Activated CD4-positive, alpha-beta memory T cell treated with anti-CD3 and anti-CD28 coated beads, Interleukin-2, amount 10 ng/mL, durations not matched to agents 7 days and 5 days (primary cell): ENCODE measurements around the gene SULT4A1. TPM values are rescaled to one million over a fixed set of nuclear protein-coding genes. Genes with fewer than 3 reads are reported as not detected.

ENCODE experiments used
- CTCF ChIA-PET: fragments of 350-600 bp; sonication (Branson Sonifier 250); formaldehyde crosslinking; loops from one replicate; lab custom pipeline; 2021; ENCODE audit warnings: antibody characterized with exemption, inconsistent platforms; lab: Charles Lee
- POLR2A ChIA-PET: fragments of 350-600 bp; sonication (Branson Sonifier 250); formaldehyde crosslinking; loops from one replicate; lab custom pipeline; 2021; ENCODE audit warnings: antibody characterized with exemption; lab: Charles Lee
- DNase-seq: peaks from one replicate; pipeline ENCODE4 v3.0.0-alpha.2; 2020
- H3K27ac Mint-ChIP-seq: one replicate; pipeline ENCODE4 v1.8.0; 2021; ENCODE audit warnings: mild to moderate bottlenecking, mixed read lengths
- H3K27me3 Mint-ChIP-seq: one replicate; pipeline ENCODE4 v1.8.0; 2021; ENCODE audit warnings: mixed read lengths
- H3K36me3 Mint-ChIP-seq: one replicate; pipeline ENCODE4 v1.8.0; 2021; ENCODE audit warnings: low read depth, mixed read lengths
- H3K4me1 Mint-ChIP-seq: one replicate; pipeline ENCODE4 v1.8.0; 2021; ENCODE audit warnings: mixed read lengths
- H3K4me3 Mint-ChIP-seq: one replicate; pipeline ENCODE4 v1.8.0; 2021; ENCODE audit warnings: mild to moderate bottlenecking, mixed read lengths
- H3K9me3 Mint-ChIP-seq: one replicate; pipeline ENCODE4 v1.8.0; 2021; ENCODE audit warnings: mixed read lengths
- total RNA-seq, 2 experiments: library from RNA; stranded (reverse); gene quantifications; one replicate each; pipeline ENCODE4 v1.2.3, GENCODE V29; 2021

The SULT4A1 gene
- total RNA-seq, 2 experiments from 2014 or later, result not detected

- Mint-ChIP-seq H3K9me3 (no peaks in the 10 kb centered on the region), H3K4me1 (no peaks in the 10 kb centered on the region), H3K27ac (no peak overlapping the region), H3K27me3 (peaks cover 9% of the 10 kb centered on the region), H3K36me3 (no peaks in the 10 kb centered on the region), H3K4me3 (no peak overlapping the region)
- DNase-seq, result no peak
- CTCF ChIA-PET, result interaction anchor here (1.0 kb wide), 1 partner anchor 32 kb away, joined by 3 read pairs; no protein-coding TSS in a partner anchor
- POLR2A ChIA-PET, result no interaction called here
These were observed 8.9 kb downstream of the SULT4A1 start for GRCh38 chr22:43853328-43853931.

- POLR2A ChIA-PET, result no interaction called here
- no peak overlapping the region for H3K27ac Mint-ChIP-seq
- peaks cover 9% of the 10 kb centered on the region for H3K27me3 Mint-ChIP-seq
- H3K36me3 Mint-ChIP-seq, result no peaks in the 10 kb centered on the region
- H3K4me1 Mint-ChIP-seq, result no peaks in the 10 kb centered on the region
- no peaks in the 10 kb centered on the region for H3K9me3 Mint-ChIP-seq
- H3K4me3 Mint-ChIP-seq, result no peak overlapping the region
- CTCF ChIA-PET, result interaction anchor here (1.0 kb wide), 1 partner anchor 33 kb away, joined by 3 read pairs; no protein-coding TSS in a partner anchor
- DNase-seq, result no peak
These were observed 9.6 kb downstream of the SULT4A1 start for GRCh38 chr22:43852573-43853327.

- DNase-seq, result no peak
- no peak overlapping the region for H3K27ac Mint-ChIP-seq
- no peaks in the 10 kb centered on the region for H3K36me3 Mint-ChIP-seq
- POLR2A ChIA-PET, result no interaction called here
- no peak overlapping the region for H3K4me3 Mint-ChIP-seq
- H3K4me1 Mint-ChIP-seq, result no peaks in the 10 kb centered on the region
- H3K9me3 Mint-ChIP-seq, result no peaks in the 10 kb centered on the region
- peaks cover 6% of the 10 kb centered on the region for H3K27me3 Mint-ChIP-seq
- CTCF ChIA-PET, result no interaction called here
These were observed 10.4 kb downstream of the SULT4A1 start for GRCh38 chr22:43851979-43852307.

GRCh38 chr22:43851058-43851978, 11.0 kb downstream of the SULT4A1 start:
- Mint-ChIP-seq H3K27me3 (peaks cover 3% of the 10 kb centered on the region), H3K36me3 (no peaks in the 10 kb centered on the region), H3K27ac (no peak overlapping the region), H3K4me3 (no peak overlapping the region), H3K4me1 (no peaks in the 10 kb centered on the region), H3K9me3 (no peaks in the 10 kb centered on the region)
- no peak for DNase-seq
- POLR2A ChIA-PET, result no interaction called here
- CTCF ChIA-PET, result no interaction called here

- Mint-ChIP-seq H3K9me3 (no peaks in the 10 kb centered on the region), H3K27me3 (peaks cover 2% of the 10 kb centered on the region), H3K36me3 (no peaks in the 10 kb centered on the region), H3K27ac (no peak overlapping the region), H3K4me1 (no peaks in the 10 kb centered on the region), H3K4me3 (no peak overlapping the region)
- ChIA-PET CTCF (no interaction called here), POLR2A (no interaction called here)
- no peak for DNase-seq
These were observed 11.8 kb downstream of the SULT4A1 start for GRCh38 chr22:43850529-43850928.

- no peak for DNase-seq
- ChIA-PET POLR2A (no interaction called here), CTCF (no interaction called here)
- Mint-ChIP-seq H3K27ac (no peak overlapping the region), H3K4me3 (no peak overlapping the region), H3K4me1 (no peaks in the 10 kb centered on the region), H3K27me3 (peaks cover 2% of the 10 kb centered on the region), H3K36me3 (no peaks in the 10 kb centered on the region), H3K9me3 (no peaks in the 10 kb centered on the region)
These were observed 12.6 kb downstream of the SULT4A1 start for GRCh38 chr22:43849731-43850130.

- H3K27ac Mint-ChIP-seq, result no peak overlapping the region
These were observed 13.7 kb downstream of the SULT4A1 start for GRCh38 chr22:43848366-43849171.

GRCh38 chr22:43847376-43848289, 14.7 kb downstream of the SULT4A1 start:
- no peak for DNase-seq
- Mint-ChIP-seq H3K27me3 (no peaks in the 10 kb centered on the region), H3K36me3 (no peaks in the 10 kb centered on the region), H3K27ac (no peak overlapping the region), H3K4me1 (no peaks in the 10 kb centered on the region), H3K9me3 (no peaks in the 10 kb centered on the region), H3K4me3 (no peak overlapping the region)
- CTCF ChIA-PET, result no interaction called here
- POLR2A ChIA-PET, result no interaction called here

More at GRCh38 chr22:43848366-43849171, 13.7 kb downstream of the SULT4A1 start:
- H3K36me3 Mint-ChIP-seq, result no peaks in the 10 kb centered on the region
- H3K9me3 Mint-ChIP-seq, result no peaks in the 10 kb centered on the region
- no peaks in the 10 kb centered on the region for H3K4me1 Mint-ChIP-seq
- DNase-seq, result no peak
- H3K27me3 Mint-ChIP-seq, result peaks cover 2% of the 10 kb centered on the region
- ChIA-PET POLR2A (no interaction called here), CTCF (no interaction called here)
- H3K4me3 Mint-ChIP-seq, result no peak overlapping the region

GRCh38 chr22:43846966-43847365, 15.3 kb downstream of the SULT4A1 start:
- POLR2A ChIA-PET, result no interaction called here
- H3K27me3 Mint-ChIP-seq, result no peaks in the 10 kb centered on the region
- no peak overlapping the region for H3K4me3 Mint-ChIP-seq
- no peaks in the 10 kb centered on the region for H3K36me3 Mint-ChIP-seq
- no peaks in the 10 kb centered on the region for H3K4me1 Mint-ChIP-seq
- no peak for DNase-seq
- no peaks in the 10 kb centered on the region for H3K9me3 Mint-ChIP-seq
- CTCF ChIA-PET, result no interaction called here
- H3K27ac Mint-ChIP-seq, result no peak overlapping the region

GRCh38 chr22:43845981-43846380, 16.3 kb downstream of the SULT4A1 start:
- no peaks in the 10 kb centered on the region for H3K4me1 Mint-ChIP-seq
- no peak for DNase-seq

GRCh38 chr22:43844560-43845545, 17.5 kb downstream of the SULT4A1 start:
- no peak overlapping the region for H3K4me3 Mint-ChIP-seq
- no peak for DNase-seq
- POLR2A ChIA-PET, result no interaction called here
- no peaks in the 10 kb centered on the region for H3K27me3 Mint-ChIP-seq
- CTCF ChIA-PET, result no interaction called here
- no peaks in the 10 kb centered on the region for H3K4me1 Mint-ChIP-seq
- no peaks in the 10 kb centered on the region for H3K9me3 Mint-ChIP-seq
- H3K36me3 Mint-ChIP-seq, result no peaks in the 10 kb centered on the region
- H3K27ac Mint-ChIP-seq, result no peak overlapping the region

More at GRCh38 chr22:43845981-43846380, 16.3 kb downstream of the SULT4A1 start:
- no peaks in the 10 kb centered on the region for H3K9me3 Mint-ChIP-seq
- CTCF ChIA-PET, result no interaction called here
- no peak overlapping the region for H3K27ac Mint-ChIP-seq
- no peak overlapping the region for H3K4me3 Mint-ChIP-seq
- POLR2A ChIA-PET, result no interaction called here
- H3K36me3 Mint-ChIP-seq, result no peaks in the 10 kb centered on the region
- H3K27me3 Mint-ChIP-seq, result no peaks in the 10 kb centered on the region
